Stimulated activated CD4-positive, alpha-beta T cell treated with anti-CD3 and anti-CD28 coated beads, Interleukin-1b, Interleukin-23, amount 100 ng/mL, for 48 hours (primary cell): ENCODE results near the gene TMEM95.
"Not testable (repeated sequence)": the region's sequence is repeated elsewhere in the genome, so short reads cannot be mapped to it uniquely, and the experiment has no call there.

Experiments
- DNase-seq: peaks from one replicate; pipeline ENCODE4 v3.0.0-alpha.2; 2020

The TMEM95 gene

GRCh38 chr17:7348478-7349242 is 6.3 kb upstream of the TMEM95 start:
- no peak for DNase-seq

GRCh38 chr17:7351665-7352502 is 3.1 kb upstream of the TMEM95 start, which contains the start of gene KCTD11:
TSS of gene KCTD11 (plus strand) at chr17:7352162.
- peak; percentile 74 for DNase-seq

DNA sequence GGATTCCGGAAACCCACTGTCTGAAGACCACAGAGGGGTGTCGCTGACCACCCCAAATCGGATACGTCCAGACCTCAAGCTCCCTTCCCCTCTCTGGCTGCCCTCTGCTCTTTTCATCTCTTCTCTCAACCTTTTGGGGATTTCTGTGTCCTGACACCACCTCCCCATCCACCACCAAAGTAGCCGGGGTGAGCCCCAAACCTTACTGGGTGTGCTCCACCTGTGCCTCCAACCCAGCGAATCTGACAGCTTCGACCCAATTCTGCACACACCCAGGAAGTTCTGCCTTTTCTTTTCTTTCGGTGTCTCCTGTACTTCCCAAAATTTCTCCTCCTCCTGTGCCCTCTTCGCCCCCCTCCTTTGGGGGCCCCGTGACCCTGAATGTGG is 2.5 kb upstream of the TMEM95 start:
- no peak for DNase-seq

- no peak for DNase-seq
Measured at GRCh38 chr17:7352910-7353635, 1.9 kb upstream of the TMEM95 start.

GRCh38 chr17:7354262-7354843 is 603 bp upstream of the TMEM95 start:
- peak; percentile 66 for DNase-seq

DNA sequence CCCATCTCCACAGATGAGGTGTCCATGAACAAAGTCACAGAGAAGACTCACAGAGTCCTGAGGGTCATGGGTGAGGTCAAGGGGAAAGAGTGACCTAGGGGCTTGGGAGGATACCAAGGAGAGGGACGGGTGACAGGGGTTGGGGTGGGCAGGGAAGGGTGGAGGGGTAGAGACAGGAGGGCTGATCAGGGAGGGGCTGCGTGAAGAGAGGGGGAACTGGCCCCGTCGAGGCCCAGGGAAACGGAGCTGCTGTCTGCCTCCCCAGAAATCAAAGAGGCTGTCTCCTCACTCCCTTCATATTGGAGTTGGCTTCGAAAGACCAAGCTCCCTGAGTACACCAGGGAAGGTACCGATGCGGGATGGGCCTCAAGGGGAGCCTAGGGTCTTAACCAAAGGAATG is 617 bp downstream of the TMEM95 start:
- DNase-seq, result no peak

- peak; percentile 88 for DNase-seq
Measured at GRCh38 chr17:7356072-7356549, 1.2 kb downstream of the TMEM95 start.

DNA sequence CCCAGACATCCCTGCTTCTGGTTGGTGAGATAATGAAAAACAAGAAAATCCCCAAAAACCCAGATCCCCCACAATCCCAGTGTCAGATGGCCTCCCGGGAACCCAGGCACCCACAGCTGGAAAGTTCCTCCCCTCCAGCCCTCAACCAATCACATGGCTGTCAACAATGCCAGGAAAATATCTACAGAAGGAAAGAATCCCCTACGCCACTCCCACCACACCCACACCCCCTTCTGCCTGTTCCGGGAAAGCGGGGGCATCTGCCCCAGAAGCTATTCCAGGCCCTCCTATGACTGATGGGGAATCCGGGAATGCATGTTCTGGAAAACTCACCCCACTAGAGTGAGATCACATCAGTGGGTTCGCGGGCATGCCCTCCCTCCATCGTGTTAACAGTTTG is 1.8 kb downstream of the TMEM95 start:
- no peak for DNase-seq

DNA sequence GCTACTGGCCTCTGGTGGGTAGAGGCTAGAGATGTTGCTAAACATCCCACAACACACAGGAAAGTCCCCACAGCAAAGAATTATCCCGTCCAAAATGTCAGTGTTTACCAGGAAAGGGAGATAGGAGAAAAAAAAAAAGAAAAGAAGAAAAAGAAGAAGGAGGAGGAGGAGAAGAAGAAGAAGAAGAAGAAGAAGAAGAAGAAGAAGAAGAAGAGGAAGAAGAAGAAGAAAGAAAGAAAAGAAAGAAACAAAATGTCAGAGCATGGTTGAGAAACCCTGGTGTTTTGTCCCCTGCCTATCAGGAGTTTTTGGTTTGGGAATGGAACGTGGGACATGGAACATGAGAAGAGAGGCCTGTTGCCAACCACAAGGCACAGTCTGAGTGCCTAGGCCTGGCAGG is 2.4 kb downstream of the TMEM95 start:
- DNase-seq, result no peak

GRCh38 chr17:7361906-7362305 is 7.0 kb downstream of the TMEM95 start:
- DNase-seq, result no peak

- DNase-seq, result no peak
Measured at GRCh38 chr17:7363311-7363710, 8.4 kb downstream of the TMEM95 start.

GRCh38 chr17:7365963-7366362 is 11.0 kb downstream of the TMEM95 start:
- DNase-seq, result not testable (repeated sequence)

GRCh38 chr17:7367083-7367482 is 12.1 kb downstream of the TMEM95 start:
- no peak for DNase-seq

- DNase-seq, result no peak
Measured at GRCh38 chr17:7367918-7368598, 13.1 kb downstream of the TMEM95 start.

DNA sequence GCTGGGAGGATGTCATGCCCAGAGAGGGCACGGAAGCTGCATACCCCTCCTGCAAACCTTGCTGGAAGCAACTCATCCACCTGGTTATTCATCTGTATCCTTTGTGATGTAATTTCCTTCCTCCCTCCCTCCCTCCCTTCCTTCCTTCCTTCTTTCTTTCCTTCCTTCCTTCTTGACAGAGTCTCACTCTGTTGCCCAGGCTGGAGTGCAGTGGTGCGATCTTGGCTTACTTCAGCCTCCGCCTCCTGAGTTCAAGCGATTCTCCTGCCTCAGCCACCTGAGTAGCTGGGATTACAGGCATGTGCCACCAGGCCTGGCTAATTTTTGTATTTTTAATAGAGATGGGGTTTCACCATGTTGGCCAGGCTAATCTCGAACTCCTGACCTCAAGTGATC is 13.6 kb downstream of the TMEM95 start:
- DNase-seq, result not testable (repeated sequence)

GRCh38 chr17:7369825-7370224 is 14.9 kb downstream of the TMEM95 start:
- DNase-seq, result no peak

- DNase-seq, result no peak
Measured at GRCh38 chr17:7370853-7371252, 15.9 kb downstream of the TMEM95 start.

GRCh38 chr17:7374353-7374752 is 19.4 kb downstream of the TMEM95 start:
- DNase-seq, result no peak

GRCh38 chr17:7379134-7379533 is 24.2 kb downstream of the TMEM95 start:
- DNase-seq, result no peak

- DNase-seq, result no peak
Measured at GRCh38 chr17:7380321-7380720, 25.4 kb downstream of the TMEM95 start.

- DNase-seq, result no peak
Measured at GRCh38 chr17:7380855-7381683, 26.1 kb downstream of the TMEM95 start, which contains the start of gene TNK1. TSS of gene TNK1 (plus strand) at chr17:7381089. CDS start at chr17:7382927, 1,838 bp downstream.
